Loucy (cell line): ENCODE data around the gene TEX54.
"Not testable (repeated sequence)": the region's sequence is repeated elsewhere in the genome, so short reads cannot be mapped to it uniquely, and the experiment has no call there.

Experiments used
- EZH2phosphoT487 ChIP-seq: fragments of 200-600 bp; IDR thresholded peaks from 2 replicates; pipeline ENCODE4 v1.6.1; 2018; ENCODE audit warnings: antibody characterized with exemption, mild to moderate bottlenecking, moderate library complexity, borderline replicate concordance
- TF ChIP-seq, protein P1 (sequence below): fragments of 200-600 bp; sonication (generic); conservative IDR thresholded peaks from 2 replicates; pipeline ENCODE4 v1.5.1; 2014; ENCODE audit warnings: mild to moderate bottlenecking, antibody characterized with exemption, low read length

DNA sequence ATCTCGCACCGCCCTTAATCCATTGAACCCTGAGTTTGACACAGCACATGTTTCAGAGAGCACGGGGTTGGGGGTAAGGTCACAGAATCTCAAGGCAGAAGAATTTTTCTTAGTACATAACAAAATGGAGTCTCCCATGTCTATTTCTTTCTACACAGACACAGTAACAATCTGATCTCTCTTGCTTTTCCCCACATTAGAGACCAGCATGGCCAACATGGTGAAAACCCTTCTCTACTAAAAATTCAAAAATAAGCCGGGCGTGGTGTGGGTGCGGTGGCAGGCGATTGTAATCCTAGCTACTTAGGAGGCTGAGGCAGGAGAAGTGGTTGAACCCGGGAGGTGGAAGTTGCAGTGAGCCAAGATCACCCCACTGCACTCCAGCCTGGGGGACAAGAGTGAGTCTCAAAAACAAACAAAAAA lies 26.7 kb upstream of the TEX54 start:
- TF ChIP-seq, protein P1, sequence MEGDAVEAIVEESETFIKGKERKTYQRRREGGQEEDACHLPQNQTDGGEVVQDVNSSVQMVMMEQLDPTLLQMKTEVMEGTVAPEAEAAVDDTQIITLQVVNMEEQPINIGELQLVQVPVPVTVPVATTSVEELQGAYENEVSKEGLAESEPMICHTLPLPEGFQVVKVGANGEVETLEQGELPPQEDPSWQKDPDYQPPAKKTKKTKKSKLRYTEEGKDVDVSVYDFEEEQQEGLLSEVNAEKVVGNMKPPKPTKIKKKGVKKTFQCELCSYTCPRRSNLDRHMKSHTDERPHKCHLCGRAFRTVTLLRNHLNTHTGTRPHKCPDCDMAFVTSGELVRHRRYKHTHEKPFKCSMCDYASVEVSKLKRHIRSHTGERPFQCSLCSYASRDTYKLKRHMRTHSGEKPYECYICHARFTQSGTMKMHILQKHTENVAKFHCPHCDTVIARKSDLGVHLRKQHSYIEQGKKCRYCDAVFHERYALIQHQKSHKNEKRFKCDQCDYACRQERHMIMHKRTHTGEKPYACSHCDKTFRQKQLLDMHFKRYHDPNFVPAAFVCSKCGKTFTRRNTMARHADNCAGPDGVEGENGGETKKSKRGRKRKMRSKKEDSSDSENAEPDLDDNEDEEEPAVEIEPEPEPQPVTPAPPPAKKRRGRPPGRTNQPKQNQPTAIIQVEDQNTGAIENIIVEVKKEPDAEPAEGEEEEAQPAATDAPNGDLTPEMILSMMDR = not testable (repeated sequence)
- not testable (repeated sequence) for TF ChIP-seq EZH2phosphoT487
